HepG2 (cell line): ENCODE results near the gene PLA2G4D. TPM values are rescaled to one million over a fixed set of nuclear protein-coding genes. Genes with fewer than 3 reads are reported as not detected.

Experiments
- DZIP1 ChIP-seq: sonication (generic); formaldehyde crosslinking; IDR thresholded peaks from 2 replicates; pipeline ENCODE4 v1.5.0; 2020; ENCODE audit warnings: mild to moderate bottlenecking, missing genetic modification reagents
- JARID2 ChIP-seq: sonication (generic); formaldehyde crosslinking; IDR thresholded peaks from 2 replicates; pipeline ENCODE4 v1.8.1; 2023; ENCODE audit warnings: missing genetic modification reagents, inconsistent platforms; ENCODE audit not compliant: insufficient replicate concordance
- MYNN ChIP-seq: sonication (generic); formaldehyde crosslinking; IDR thresholded peaks from 2 replicates; pipeline ENCODE4 v1.4.0; 2020; ENCODE audit warnings: mild to moderate bottlenecking, low read depth, missing genetic modification reagents
- MYPOP ChIP-seq: sonication (generic); formaldehyde crosslinking; IDR thresholded peaks from 2 replicates; pipeline ENCODE4 v1.8.1; 2023; ENCODE audit warnings: mild to moderate bottlenecking, moderate library complexity, missing genetic modification reagents
- ZNF570 ChIP-seq: sonication (generic); formaldehyde crosslinking; IDR thresholded peaks from 2 replicates; pipeline ENCODE4 v1.4.0; 2020; ENCODE audit warnings: mild to moderate bottlenecking, missing genetic modification reagents, borderline replicate concordance
- ZNF776 ChIP-seq: sonication (generic); formaldehyde crosslinking; IDR thresholded peaks from 2 replicates; pipeline ENCODE4 v1.4.0; 2020; ENCODE audit warnings: mild to moderate bottlenecking, missing genetic modification reagents
- ZNF879 ChIP-seq: sonication (generic); formaldehyde crosslinking; IDR thresholded peaks from 2 replicates; pipeline ENCODE4 v1.8.1; 2023; ENCODE audit warnings: missing genetic modification reagents
- polyA plus RNA-seq, 8 experiments: library from polyadenylated mRNA; depleted of rRNA in 3 of 8; stranded (reverse) in 7 of 8; unstranded in 1 of 8; fragments of >200 nt; fragmentation: Illumina TruSeq in 4 of 8; extraction: Trizol in 4 of 8; gene quantifications; 2 replicates each; pipeline versions ENCODE4 v1.2.1 to v1.2.3, GENCODE V29; 2011 to 2016; ENCODE audit warnings: low read depth in 4 of 8, missing spikeins in 1 of 8, mixed read lengths in 1 of 8; ENCODE audit not compliant: insufficient read depth in 1 of 8
- total RNA-seq, 5 experiments: library from RNA; depleted of rRNA; stranded (reverse); fragments of >200 nt; fragmentation: Illumina TruSeq; extraction: Trizol; gene quantifications; 2 replicates each; pipeline ENCODE4 v1.2.3, GENCODE V29; 2016; ENCODE audit warnings: low read depth in 1 of 5
- TF ChIP-seq, protein P1 (sequence below): sonication (generic); formaldehyde crosslinking; IDR thresholded peaks from 2 replicates; pipeline ENCODE4 v1.5.0; 2020; ENCODE audit warnings: mild to moderate bottlenecking, missing genetic modification reagents, borderline replicate concordance
- TF ChIP-seq, protein P2 (sequence below): sonication (generic); formaldehyde crosslinking; conservative IDR thresholded peaks from 2 replicates; pipeline ENCODE4 v1.4.0; 2020; ENCODE audit warnings: missing genetic modification reagents
- TF ChIP-seq, protein P3 (sequence below): sonication (generic); formaldehyde crosslinking; IDR thresholded peaks from 2 replicates; pipeline ENCODE4 v1.4.0; 2020; ENCODE audit warnings: missing genetic modification reagents
- TF ChIP-seq, protein P4 (sequence below): sonication (generic); formaldehyde crosslinking; IDR thresholded peaks from 2 replicates; pipeline ENCODE4 v1.4.0; 2020; ENCODE audit warnings: missing genetic modification reagents

PLA2G4D gene
- total and polyA plus RNA-seq, 2 of the 13 experiments (the other 11 are each of a cell fraction or from before 2014, with no cell fraction given), result 0.04 to 0.21 TPM

DNA sequence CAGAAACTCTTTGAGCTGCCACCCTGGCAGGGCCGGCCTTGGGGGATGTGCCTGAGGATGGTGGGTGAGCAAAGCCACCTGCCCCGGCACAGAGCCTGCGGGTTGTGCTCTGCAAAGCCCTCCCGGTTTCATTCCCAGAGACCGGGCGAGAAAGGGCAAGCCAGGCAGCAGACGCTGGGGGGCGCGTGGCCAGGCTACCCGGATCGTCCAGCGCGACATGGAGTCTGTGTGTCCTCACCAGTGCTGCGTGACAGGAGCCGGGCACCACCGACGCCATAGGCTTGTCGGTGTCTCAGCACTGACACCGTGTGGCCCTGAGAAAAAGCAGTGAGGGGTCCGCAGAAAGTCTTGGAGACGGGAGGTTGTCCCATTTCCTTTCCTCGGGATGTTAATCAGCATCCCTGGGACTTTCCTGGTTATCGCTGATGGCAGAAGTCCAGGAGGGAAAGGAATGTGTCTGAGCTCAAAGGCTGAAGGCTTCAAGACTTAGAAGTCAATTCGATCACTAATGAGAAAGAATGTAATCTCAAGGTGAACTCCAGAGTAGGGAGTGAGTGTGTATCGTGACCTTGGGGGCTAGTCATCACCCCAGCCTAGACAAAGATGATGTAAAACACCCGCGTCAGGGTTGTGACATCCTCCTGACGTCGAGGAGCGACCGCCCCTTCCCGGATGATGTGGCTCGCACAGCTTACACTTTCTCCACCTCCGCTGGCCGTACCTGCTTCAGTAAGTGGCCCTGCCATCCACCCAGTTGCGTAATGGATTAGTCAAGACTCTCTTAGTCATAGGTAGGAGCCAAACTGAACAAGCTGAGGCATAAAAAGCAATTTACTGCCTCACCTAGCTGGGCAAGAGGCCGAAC lies 37.2 kb downstream of the PLA2G4D start (continued):
- TF ChIP-seq DZIP1 (CRISPR knock-in tag) (no peak), MYPOP (CRISPR knock-in tag) (peak; percentile 55; the same call in 1 of the 2 replicates), MYNN (no peak), ZNF776 (CRISPR knock-in tag) (no peak), JARID2 (CRISPR knock-in tag) (no peak), ZNF570 (CRISPR knock-in tag) (no peak), ZNF879 (CRISPR knock-in tag) (no peak)
- TF ChIP-seq, protein P1, sequence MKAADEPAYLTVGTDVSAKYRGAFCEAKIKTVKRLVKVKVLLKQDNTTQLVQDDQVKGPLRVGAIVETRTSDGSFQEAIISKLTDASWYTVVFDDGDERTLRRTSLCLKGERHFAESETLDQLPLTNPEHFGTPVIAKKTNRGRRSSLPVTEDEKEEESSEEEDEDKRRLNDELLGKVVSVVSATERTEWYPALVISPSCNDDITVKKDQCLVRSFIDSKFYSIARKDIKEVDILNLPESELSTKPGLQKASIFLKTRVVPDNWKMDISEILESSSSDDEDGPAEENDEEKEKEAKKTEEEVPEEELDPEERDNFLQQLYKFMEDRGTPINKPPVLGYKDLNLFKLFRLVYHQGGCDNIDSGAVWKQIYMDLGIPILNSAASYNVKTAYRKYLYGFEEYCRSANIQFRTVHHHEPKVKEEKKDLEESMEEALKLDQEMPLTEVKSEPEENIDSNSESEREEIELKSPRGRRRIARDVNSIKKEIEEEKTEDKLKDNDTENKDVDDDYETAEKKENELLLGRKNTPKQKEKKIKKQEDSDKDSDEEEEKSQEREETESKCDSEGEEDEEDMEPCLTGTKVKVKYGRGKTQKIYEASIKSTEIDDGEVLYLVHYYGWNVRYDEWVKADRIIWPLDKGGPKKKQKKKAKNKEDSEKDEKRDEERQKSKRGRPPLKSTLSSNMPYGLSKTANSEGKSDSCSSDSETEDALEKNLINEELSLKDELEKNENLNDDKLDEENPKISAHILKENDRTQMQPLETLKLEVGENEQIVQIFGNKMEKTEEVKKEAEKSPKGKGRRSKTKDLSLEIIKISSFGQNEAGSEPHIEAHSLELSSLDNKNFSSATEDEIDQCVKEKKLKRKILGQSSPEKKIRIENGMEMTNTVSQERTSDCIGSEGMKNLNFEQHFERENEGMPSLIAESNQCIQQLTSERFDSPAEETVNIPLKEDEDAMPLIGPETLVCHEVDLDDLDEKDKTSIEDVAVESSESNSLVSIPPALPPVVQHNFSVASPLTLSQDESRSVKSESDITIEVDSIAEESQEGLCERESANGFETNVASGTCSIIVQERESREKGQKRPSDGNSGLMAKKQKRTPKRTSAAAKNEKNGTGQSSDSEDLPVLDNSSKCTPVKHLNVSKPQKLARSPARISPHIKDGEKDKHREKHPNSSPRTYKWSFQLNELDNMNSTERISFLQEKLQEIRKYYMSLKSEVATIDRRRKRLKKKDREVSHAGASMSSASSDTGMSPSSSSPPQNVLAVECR (CRISPR knock-in tag), result peak; percentile 44; the same call in 1 of the 2 replicates
- TF ChIP-seq, protein P2, sequence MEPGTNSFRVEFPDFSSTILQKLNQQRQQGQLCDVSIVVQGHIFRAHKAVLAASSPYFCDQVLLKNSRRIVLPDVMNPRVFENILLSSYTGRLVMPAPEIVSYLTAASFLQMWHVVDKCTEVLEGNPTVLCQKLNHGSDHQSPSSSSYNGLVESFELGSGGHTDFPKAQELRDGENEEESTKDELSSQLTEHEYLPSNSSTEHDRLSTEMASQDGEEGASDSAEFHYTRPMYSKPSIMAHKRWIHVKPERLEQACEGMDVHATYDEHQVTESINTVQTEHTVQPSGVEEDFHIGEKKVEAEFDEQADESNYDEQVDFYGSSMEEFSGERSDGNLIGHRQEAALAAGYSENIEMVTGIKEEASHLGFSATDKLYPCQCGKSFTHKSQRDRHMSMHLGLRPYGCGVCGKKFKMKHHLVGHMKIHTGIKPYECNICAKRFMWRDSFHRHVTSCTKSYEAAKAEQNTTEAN (CRISPR knock-in tag), result no peak
- TF ChIP-seq, protein P3, sequence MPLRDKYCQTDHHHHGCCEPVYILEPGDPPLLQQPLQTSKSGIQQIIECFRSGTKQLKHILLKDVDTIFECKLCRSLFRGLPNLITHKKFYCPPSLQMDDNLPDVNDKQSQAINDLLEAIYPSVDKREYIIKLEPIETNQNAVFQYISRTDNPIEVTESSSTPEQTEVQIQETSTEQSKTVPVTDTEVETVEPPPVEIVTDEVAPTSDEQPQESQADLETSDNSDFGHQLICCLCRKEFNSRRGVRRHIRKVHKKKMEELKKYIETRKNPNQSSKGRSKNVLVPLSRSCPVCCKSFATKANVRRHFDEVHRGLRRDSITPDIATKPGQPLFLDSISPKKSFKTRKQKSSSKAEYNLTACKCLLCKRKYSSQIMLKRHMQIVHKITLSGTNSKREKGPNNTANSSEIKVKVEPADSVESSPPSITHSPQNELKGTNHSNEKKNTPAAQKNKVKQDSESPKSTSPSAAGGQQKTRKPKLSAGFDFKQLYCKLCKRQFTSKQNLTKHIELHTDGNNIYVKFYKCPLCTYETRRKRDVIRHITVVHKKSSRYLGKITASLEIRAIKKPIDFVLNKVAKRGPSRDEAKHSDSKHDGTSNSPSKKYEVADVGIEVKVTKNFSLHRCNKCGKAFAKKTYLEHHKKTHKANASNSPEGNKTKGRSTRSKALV (CRISPR knock-in tag), result no peak
- TF ChIP-seq, protein P4, sequence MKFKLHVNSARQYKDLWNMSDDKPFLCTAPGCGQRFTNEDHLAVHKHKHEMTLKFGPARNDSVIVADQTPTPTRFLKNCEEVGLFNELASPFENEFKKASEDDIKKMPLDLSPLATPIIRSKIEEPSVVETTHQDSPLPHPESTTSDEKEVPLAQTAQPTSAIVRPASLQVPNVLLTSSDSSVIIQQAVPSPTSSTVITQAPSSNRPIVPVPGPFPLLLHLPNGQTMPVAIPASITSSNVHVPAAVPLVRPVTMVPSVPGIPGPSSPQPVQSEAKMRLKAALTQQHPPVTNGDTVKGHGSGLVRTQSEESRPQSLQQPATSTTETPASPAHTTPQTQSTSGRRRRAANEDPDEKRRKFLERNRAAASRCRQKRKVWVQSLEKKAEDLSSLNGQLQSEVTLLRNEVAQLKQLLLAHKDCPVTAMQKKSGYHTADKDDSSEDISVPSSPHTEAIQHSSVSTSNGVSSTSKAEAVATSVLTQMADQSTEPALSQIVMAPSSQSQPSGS (CRISPR knock-in tag), result peak; percentile 53; the same call in 1 of the 2 replicates
